SU-DHL-6 (cell line): Measurements from ENCODE around the gene DLX4.

Source experiments
- CTCF ChIP-seq: fragments of 200-600 bp; sonication (generic); IDR thresholded peaks from one replicate; pipeline ENCODE4 v1.5.1; 2017; ENCODE audit warnings: antibody characterized with exemption, mild to moderate bottlenecking, low read length, moderate library complexity; ENCODE audit not compliant: insufficient read depth, poor library complexity, severe bottlenecking
- EZH2phosphoT487 ChIP-seq: fragments of 200-600 bp; sonication (generic), shearing (Covaris generic); conservative IDR thresholded peaks from 2 replicates; pipeline ENCODE4 v1.6.1; 2018; ENCODE audit warnings: mild to moderate bottlenecking, antibody characterized with exemption, low read length, moderate library complexity, mixed read lengths

- TF ChIP-seq CTCF (no peak), EZH2phosphoT487 (no peak)
These were observed 18.9 kb downstream of the DLX4 start for GRCh38 chr17:49987681-49988441.
